HG02943 (cell line): Measurements from ENCODE around the gene MYL10.

ENCODE experiments used
- ATAC-seq: cut with Tn5 transposase; IDR thresholded peaks from one replicate; pipeline ENCODE4 v1.9.1; 2021; ENCODE audit warnings: mild to moderate bottlenecking, low read depth, moderate library complexity; ENCODE audit not compliant: unreplicated experiment

MYL10 gene

GRCh38 chr7:101578552-101578951 is 50.5 kb downstream of the MYL10 start:
- ATAC-seq = no peak

GRCh38 chr7:101576998-101577397 is 52.1 kb downstream of the MYL10 start:
- no peak for ATAC-seq

DNA sequence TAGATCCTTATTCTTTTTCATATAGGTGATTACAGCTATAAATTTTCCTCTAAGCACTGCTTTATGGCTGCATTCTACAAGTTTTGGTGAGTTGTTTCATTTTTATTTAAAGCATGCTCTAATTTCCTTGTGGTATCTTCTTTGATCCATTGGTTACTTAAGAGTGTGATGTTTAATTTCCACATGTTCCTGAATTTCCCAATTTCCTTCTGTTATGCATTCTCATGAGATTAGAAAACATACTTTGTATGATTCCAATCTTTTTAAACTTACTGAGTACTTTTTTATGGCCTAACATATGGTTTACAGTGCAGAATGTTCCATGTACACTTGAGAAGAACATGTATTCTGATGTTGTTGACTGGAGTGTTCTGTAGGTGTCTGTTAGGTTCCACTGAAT is 53.4 kb downstream of the MYL10 start:
- ATAC-seq = no peak

DNA sequence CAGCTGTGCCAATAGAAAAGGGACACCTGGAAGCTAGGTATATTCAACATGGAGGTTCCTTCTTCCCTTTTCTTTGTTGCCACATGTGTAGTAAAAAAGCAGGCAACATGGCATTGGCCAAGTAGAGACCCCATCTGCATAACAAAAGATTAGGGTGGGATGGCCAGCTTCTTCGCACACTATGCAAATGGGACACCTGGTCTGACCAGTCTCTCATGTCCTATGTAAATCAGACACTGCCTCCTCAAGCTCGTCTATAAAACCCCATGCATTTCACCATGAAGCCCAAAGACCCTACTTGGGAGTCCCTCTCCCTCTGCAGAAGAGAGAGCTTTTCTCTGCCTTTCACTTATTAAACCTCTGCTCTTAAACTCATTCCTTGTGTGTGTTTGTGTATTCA is 53.9 kb downstream of the MYL10 start:
- ATAC-seq = no peak

- no peak for ATAC-seq
These were observed 56.9 kb downstream of the MYL10 start for GRCh38 chr7:101572156-101572555.

GRCh38 chr7:101567230-101567629 is 61.9 kb downstream of the MYL10 start:
- no peak for ATAC-seq

- ATAC-seq = no peak
These were observed 63.4 kb downstream of the MYL10 start for GRCh38 chr7:101565601-101566209.

- no peak for ATAC-seq
These were observed 64.3 kb downstream of the MYL10 start for GRCh38 chr7:101564778-101565211.

GRCh38 chr7:101563943-101564777 is 64.9 kb downstream of the MYL10 start:
- ATAC-seq = no peak
